Measurements from ENCODE around the gene RBM7. TPM values are rescaled to one million over a fixed set of nuclear protein-coding genes. Genes with fewer than 3 reads are reported as not detected.

The RBM7 gene
- total and polyA plus RNA-seq, 2 experiments from 2014 or later = 48.6 to 57.0 TPM

- Histone ChIP-seq H2AFZ (no peak overlapping the region), H3K79me2 (ENCODE audit: insufficient read depth) (peaks cover 98% of the 10 kb centered on the region), H3K9me3 (ENCODE audit: low read depth) (no peaks in the 10 kb centered on the region), H4K20me1 (ENCODE audit: insufficient read depth) (peaks cover 5% of the 10 kb centered on the region; the same call in 1 of the 2 replicates), H3K4me1 (ENCODE audit: insufficient read depth) (peaks cover 17% of the 10 kb centered on the region), H3K4me3 (no peak overlapping the region), H3K9me2 (ENCODE audit: insufficient read depth) (no peaks in the 10 kb centered on the region), H3K27me3 (replicated peaks; ENCODE audit: insufficient read depth) (no peaks in the 10 kb centered on the region), H3K9ac (no peak overlapping the region), H3F3A (ENCODE audit: insufficient read depth) (peaks cover 18% of the 10 kb centered on the region), H3K36me3 (ENCODE audit: low read depth) (peaks cover 51% of the 10 kb centered on the region), H3K27ac (no peak overlapping the region), H3K4me2 (ENCODE audit: unreplicated experiment) (no peak overlapping the region)
- TF ChIP-seq EZH2 (IDR thresholded peaks at IDR 0.05; ENCODE audit: insufficient read depth, poor library complexity, severe bottlenecking) (no peak), EZH2phosphoT487 (IDR thresholded peaks at IDR 0.05; ENCODE audit: insufficient read depth, low read depth) (no peak)
- WGBS, 2 experiments (ENCODE audit: low coverage in 1 of 2, low lambda C conversion rate in 2 of 2, missing lambda C conversion rate in 2 of 2) = 96 to 98% methylated on average over 6 of the region's 6 CpGs
- DNase-seq = no peak
- in situ Hi-C loops (cut with MboI) = no loop called here
Observed at GRCh38 chr11:114449845-114450244, 49.4 kb downstream of the RBM7 start.

- H3K9me2 ChIP-seq (ENCODE audit: insufficient read depth) = no peaks in the 10 kb centered on the region
- H2AFZ ChIP-seq = no peak overlapping the region
- H3K9ac ChIP-seq = no peak overlapping the region
- no peaks in the 10 kb centered on the region for H4K20me1 ChIP-seq (ENCODE audit: insufficient read depth)
- no peak overlapping the region for H3K4me3 ChIP-seq
- peaks cover 17% of the 10 kb centered on the region for H3K4me1 ChIP-seq (ENCODE audit: insufficient read depth)
- peaks cover 78% of the 10 kb centered on the region for H3K79me2 ChIP-seq (ENCODE audit: insufficient read depth)
- no peaks in the 10 kb centered on the region for H3K9me3 ChIP-seq (ENCODE audit: low read depth)
- no peak for DNase-seq
- H3K27me3 ChIP-seq (replicated peaks; ENCODE audit: insufficient read depth) = no peaks in the 10 kb centered on the region
- in situ Hi-C loops (cut with MboI) = no loop called here
- no peak overlapping the region for H3K27ac ChIP-seq
- peaks cover 33% of the 10 kb centered on the region for H3K36me3 ChIP-seq (ENCODE audit: low read depth)
- TF ChIP-seq EZH2 (IDR thresholded peaks at IDR 0.05; ENCODE audit: insufficient read depth, poor library complexity, severe bottlenecking) = no peak
- TF ChIP-seq EZH2phosphoT487 (IDR thresholded peaks at IDR 0.05; ENCODE audit: insufficient read depth, low read depth) = no peak
- WGBS, 2 experiments (ENCODE audit: low coverage in 1 of 2, low lambda C conversion rate in 2 of 2, missing lambda C conversion rate in 2 of 2) = 95 to 97% methylated on average over 3 of the region's 3 CpGs
- H3F3A ChIP-seq (ENCODE audit: insufficient read depth) = peaks cover 16% of the 10 kb centered on the region
- H3K4me2 ChIP-seq (ENCODE audit: unreplicated experiment) = no peak overlapping the region
Observed at GRCh38 chr11:114452399-114452798, 51.9 kb downstream of the RBM7 start.

Other genes starting within 250 kb of the RBM7 start
- 809 and 1,043 TPM in 2 replicates for gene NNMT, start 104.3 kb upstream of the RBM7 start, total RNA-seq (2014; rRNA removed; shearing (Covaris generic))
- gene NNMT, start 104.3 kb upstream of the RBM7 start, polyA plus RNA-seq (2016; fragmentation: Nextera tagmentation; extraction: Ambion mirVana) = 1,317 and 1,390 TPM in 2 replicates
- gene C11orf71, start 155 bp upstream of the RBM7 start, total RNA-seq (2014; rRNA removed; shearing (Covaris generic)) = 2.1 and 4.8 TPM in 2 replicates
- 1.8 and 2.2 TPM in 2 replicates for gene C11orf71, start 155 bp upstream of the RBM7 start, polyA plus RNA-seq (2016; fragmentation: Nextera tagmentation; extraction: Ambion mirVana)
- 245 and 350 TPM in 2 replicates for gene REXO2, start 38.8 kb downstream of the RBM7 start, total RNA-seq (2014; rRNA removed; shearing (Covaris generic))
- 407 and 418 TPM in 2 replicates for gene REXO2, start 38.8 kb downstream of the RBM7 start, polyA plus RNA-seq (2016; fragmentation: Nextera tagmentation; extraction: Ambion mirVana)
- not detected in 2 replicates for gene NXPE1, start 159.2 kb downstream of the RBM7 start, total RNA-seq (2014; rRNA removed; shearing (Covaris generic))
- not detected in 2 replicates for gene NXPE1, start 159.2 kb downstream of the RBM7 start, polyA plus RNA-seq (2016; fragmentation: Nextera tagmentation; extraction: Ambion mirVana)
- gene NXPE4, start 195.1 kb downstream of the RBM7 start, total RNA-seq (2014; rRNA removed; shearing (Covaris generic)) = not detected in 2 replicates
- not detected in 2 replicates for gene NXPE4, start 195.1 kb downstream of the RBM7 start, polyA plus RNA-seq (2016; fragmentation: Nextera tagmentation; extraction: Ambion mirVana)

All from GM23248 (cell line).